Epithelial cell of esophagus (primary cell): Measurements from ENCODE around the gene LRP1-AS.

Source experiments
- DNase-seq: peaks from one replicate; pipeline ENCODE4 v3.0.0; 2010; ENCODE audit warnings: low read depth
- H3K4me3 ChIP-seq: 2 replicates; pipeline ENCODE4 v1.5.1; 2011; ENCODE audit warnings: mild to moderate bottlenecking, low read length, control low read depth
- TF ChIP-seq, protein P1 (sequence below): IDR thresholded peaks from 2 replicates; pipeline ENCODE4 v1.5.1; 2011; ENCODE audit warnings: low read depth, mild to moderate bottlenecking, low read length, control low read depth, inconsistent platforms; ENCODE audit not compliant: insufficient read depth; ENCODE audit errors: missing control alignments

Gene LRP1-AS

DNA sequence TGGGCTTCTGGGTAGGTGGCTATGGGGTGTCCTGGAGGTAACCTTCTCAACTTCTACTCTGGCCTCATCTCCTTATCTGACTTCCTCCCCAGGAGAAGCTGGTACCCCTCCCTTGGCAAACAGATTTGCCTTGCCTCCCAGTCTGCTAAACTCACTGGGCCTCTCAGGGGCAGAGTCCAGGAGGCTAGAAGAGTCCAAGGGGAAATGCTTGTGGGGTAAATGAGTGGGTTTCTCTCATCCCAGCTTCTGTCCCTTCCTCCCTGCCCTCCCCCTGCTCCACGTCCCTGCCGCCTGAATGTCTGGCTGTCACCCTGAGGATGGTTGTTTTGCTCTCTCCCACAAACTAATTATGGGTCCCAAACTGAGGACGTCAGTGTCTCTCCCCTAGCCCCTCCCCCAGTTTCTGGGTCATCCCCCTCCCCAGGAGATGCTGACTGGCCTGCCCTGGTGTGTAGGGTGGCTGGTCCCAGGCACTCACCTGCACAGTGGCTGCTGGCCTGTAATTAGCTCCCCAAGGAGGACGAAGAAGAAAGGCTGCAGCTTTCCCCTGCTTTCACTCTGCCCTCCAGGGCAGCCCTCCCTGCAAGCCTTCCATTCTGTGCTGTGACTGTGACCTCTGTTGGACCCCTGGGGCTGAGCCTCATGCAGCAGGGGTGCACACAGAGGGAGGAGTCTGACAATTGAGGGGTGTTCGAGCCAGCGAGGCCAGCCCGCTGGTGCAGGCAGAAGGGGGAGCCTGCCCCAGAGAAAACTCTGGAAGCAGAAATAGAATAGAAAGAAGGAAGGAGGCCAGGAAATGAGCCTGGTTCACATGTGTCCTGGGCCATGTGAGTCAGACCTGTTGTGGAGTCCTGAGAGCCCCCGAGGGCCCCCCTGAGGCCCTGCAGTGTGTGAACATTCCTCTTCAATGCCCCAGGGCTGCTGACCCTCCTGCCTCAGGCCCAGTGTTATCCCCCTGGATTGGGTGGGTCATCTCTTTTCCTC, at the start of gene LRP1-AS:
TSS of gene LRP1-AS (minus strand) at position 659 of the 984 bp plus-strand sequence.
- TF ChIP-seq, protein P1, sequence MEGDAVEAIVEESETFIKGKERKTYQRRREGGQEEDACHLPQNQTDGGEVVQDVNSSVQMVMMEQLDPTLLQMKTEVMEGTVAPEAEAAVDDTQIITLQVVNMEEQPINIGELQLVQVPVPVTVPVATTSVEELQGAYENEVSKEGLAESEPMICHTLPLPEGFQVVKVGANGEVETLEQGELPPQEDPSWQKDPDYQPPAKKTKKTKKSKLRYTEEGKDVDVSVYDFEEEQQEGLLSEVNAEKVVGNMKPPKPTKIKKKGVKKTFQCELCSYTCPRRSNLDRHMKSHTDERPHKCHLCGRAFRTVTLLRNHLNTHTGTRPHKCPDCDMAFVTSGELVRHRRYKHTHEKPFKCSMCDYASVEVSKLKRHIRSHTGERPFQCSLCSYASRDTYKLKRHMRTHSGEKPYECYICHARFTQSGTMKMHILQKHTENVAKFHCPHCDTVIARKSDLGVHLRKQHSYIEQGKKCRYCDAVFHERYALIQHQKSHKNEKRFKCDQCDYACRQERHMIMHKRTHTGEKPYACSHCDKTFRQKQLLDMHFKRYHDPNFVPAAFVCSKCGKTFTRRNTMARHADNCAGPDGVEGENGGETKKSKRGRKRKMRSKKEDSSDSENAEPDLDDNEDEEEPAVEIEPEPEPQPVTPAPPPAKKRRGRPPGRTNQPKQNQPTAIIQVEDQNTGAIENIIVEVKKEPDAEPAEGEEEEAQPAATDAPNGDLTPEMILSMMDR, result no peak
- no peak for DNase-seq
- H3K4me3 ChIP-seq, result no peak within 1 kb of the TSS

DNA sequence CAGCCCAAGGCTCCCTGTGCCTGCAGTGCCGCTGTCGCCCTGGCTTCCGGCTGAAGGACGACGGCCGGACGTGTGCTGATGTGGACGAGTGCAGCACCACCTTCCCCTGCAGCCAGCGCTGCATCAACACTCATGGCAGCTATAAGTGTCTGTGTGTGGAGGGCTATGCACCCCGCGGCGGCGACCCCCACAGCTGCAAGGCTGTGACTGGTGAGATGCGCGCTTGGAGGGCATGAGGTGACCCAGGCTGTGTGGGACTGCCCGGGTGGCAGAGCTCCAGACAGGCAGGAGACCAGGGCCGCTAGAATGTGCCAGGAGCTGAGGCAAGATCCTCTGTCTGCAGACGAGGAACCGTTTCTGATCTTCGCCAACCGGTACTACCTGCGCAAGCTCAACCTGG, 49.5 kb upstream of the LRP1-AS start:
- no peak for DNase-seq
- TF ChIP-seq, protein P1, result no peak
- H3K4me3 ChIP-seq, result no peak overlapping the region

DNA sequence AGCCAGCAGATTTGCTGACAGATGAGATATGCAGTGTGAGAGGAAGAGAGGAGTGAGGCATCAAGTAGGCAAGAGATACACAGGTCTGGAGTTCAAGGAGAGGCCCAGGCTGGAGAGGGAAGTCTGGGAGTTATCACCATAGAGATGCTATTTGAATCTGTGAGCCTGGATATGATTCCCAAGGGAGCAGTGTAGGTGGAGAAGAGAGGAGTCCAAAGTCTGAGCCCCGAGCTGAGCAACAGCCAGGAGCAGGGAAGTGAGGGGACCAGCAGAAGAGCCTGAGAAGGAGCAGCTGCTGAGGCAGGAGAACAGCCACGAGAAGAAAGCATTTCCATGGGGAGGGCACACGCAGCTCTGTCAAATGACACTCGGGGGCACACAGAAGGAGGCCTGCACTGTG, 49.0 kb upstream of the LRP1-AS start:
- TF ChIP-seq, protein P1, result no peak
- no peak for DNase-seq
- H3K4me3 ChIP-seq, result no peak overlapping the region

DNA sequence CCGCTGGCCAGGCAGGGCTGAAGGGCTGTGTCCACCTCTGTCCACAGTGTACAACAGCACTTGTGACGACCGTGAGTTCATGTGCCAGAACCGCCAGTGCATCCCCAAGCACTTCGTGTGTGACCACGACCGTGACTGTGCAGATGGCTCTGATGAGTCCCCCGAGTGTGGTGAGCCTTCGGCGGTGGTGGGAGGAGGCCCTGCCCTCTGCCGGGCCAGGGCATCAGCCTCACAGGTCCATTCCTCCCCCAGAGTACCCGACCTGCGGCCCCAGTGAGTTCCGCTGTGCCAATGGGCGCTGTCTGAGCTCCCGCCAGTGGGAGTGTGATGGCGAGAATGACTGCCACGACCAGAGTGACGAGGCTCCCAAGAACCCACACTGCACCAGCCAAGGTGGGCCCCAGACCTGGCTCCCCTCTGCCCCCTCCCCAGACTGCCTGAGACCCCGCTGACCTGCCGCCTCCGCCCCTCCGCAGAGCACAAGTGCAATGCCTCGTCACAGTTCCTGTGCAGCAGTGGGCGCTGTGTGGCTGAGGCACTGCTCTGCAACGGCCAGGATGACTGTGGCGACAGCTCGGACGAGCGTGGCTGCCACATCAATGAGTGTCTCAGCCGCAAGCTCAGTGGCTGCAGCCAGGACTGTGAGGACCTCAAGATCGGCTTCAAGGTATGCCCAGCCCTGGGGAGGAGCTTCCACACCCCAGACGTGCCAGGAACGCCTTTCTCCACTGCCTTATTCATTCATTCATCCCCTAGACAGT, 48.4 kb upstream of the LRP1-AS start:
- TF ChIP-seq, protein P1, result no peak
- no peak for DNase-seq
- no peak overlapping the region for H3K4me3 ChIP-seq

DNA sequence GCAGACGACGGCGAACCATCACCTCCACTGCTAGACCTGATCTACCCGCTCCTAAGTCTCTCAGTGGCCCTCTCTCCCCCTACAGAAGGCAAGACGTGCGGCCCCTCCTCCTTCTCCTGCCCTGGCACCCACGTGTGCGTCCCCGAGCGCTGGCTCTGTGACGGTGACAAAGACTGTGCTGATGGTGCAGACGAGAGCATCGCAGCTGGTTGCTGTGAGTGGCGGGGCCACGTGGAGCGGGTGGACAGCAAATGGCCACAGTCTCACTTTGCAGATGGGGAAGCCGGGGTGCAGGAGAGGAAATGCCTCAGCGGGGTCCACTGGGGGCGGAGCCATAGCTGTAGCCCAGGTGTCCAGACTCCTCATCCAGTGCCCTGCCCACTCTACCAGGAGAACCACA, 47.8 kb upstream of the LRP1-AS start:
- DNase-seq, result no peak
- no peak overlapping the region for H3K4me3 ChIP-seq
- TF ChIP-seq, protein P1, result no peak

DNA sequence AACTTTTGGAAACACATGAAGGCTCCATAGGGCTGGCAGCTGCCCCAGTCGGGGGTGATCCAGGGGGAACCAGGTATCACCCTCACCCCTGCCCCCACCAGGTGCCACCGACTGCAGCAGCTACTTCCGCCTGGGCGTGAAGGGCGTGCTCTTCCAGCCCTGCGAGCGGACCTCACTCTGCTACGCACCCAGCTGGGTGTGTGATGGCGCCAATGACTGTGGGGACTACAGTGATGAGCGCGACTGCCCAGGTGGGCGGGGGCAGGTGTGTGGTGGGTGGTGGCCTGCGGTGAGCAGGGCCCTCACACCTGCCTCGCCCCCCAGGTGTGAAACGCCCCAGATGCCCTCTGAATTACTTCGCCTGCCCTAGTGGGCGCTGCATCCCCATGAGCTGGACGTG, 46.8 kb upstream of the LRP1-AS start:
- DNase-seq, result no peak
- no peak overlapping the region for H3K4me3 ChIP-seq
- TF ChIP-seq, protein P1, result no peak
